ENCODE data around the gene IGF2BP2.

- TF ChIP-seq RAD21 (IDR thresholded peaks at IDR 0.05; ENCODE audit: low read length) (no peak), POLR2A (IDR thresholded peaks at IDR 0.05; ENCODE audit: low read depth, low read length) (no peak)
These were observed 160.9 kb downstream of the IGF2BP2 start for GRCh38 chr3:185663929-185664328.
